ENCODE data around the gene MEGF11.
A peak's percentile ranks its signal among the peaks of the same experiment; 100 is the strongest.

MEGF11 gene

DNA sequence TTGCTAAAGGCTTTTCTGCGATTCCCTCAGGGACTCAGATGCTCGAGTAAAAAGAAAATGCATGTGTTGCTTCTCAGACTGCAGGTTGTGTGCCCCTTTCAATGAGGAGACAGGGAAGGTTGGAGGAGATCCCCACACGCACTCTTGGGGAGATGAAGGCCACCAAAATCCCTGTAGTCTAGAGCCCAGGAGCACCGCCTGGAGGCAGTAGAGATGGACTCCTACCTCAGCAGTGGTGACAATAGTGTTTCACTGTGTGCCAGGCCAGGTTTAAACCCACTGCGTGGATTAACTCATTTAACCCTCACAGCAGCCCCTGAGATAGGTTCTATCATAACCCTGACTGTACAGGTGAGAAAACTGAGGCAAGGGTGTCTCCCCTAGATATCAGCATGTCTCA lies 15.2 kb downstream of the MEGF11 start:
- DNase-seq = no peak

DNA sequence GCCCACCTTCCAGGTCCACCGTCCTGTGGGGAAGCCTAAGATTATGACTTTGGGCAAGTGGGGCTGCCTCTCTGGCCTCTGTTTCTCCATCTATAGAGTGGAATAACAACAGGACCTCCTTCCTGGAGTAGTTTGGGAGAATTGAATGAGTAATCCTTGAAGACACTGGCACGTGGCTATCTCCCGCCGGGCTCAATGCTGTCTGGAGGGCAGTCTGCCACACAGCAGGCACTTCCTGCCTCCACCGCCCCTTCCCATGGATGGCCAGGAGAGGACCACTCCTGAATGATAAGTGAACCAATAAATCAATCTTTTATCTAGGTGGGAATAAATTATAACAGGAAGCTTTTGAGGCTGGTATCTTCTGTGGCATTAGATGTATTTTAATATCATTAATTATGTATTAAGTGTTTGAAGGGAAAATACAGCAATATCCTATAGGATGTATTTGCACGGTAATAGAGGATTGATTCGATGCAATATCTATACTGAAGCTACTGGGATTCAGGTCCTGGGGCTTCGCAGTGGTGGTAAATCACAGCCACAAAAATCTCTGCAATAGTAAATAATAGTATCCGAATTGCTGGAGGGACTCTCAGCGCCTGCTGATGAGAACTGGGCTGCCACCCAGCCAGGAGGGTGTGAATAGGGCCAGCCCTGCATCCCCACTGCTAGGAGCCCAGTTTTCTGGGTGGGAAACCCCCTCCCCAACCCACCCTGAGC lies 15.9 kb downstream of the MEGF11 start:
- no peak for DNase-seq

DNA sequence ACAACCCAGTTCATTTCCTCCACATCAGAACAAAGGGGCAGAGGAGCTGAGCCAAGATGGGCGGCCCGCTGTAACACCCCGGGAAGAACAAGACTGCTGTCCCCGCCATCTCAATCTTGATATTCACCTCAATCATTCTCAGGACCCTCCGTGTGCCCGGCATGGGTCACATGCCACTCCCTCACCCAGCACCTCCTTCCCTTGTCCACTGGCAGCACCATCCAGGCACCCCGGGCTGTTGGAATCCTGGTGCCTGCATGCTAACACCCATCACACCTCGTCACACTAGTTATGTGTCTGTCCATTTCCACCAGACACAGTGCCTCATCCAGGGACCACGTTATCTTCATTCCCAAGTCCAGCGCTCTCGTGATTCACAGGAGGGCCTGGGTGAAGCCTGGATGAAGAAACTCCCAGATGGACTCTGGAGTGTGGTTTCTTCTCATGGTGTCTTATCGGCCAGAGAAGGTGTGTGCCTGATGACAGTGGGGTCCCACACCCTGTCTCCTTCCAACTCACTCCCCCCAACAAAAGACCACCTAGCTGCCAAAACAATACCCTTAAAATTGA lies 16.7 kb downstream of the MEGF11 start:
- no peak for DNase-seq

DNA sequence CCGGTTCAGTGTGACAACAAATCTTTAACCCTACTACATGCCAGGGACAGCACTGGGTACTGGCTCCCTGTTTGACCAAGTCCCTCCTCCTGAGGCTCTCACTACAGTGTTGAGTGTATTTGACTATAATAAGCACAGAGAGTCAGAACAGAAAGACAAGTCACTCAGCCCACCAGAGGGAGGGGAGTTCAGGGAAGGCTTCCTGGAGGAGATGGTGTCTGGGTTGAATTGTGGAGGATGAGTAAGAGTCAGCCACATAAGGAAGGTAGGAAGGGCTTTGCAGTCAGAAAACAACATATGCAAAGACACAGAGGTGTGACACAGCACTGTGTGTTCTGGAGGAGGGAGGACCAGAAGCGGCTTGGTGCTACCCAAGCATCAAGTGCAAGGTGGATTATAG lies 17.7 kb downstream of the MEGF11 start:
- no peak for DNase-seq

DNA sequence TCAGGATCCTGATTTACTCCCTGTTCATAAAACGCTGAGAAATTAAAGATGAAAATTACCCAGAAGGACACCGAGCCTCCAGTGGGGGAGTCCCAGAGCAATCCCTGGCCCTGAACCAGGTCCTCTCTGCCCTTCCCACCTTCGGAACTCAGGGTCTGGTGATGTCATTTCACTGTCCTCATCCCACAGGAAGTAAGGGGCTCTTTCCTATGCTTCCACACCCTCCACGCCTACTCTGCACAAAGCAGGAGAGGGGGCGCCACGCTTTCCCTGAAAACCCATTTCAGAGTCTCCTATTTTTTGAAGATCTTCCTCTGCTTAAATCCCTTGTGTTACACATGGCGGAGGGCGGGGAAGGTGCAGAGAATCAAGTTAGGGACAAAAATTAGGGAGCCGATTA lies 18.8 kb downstream of the MEGF11 start:
- no peak for DNase-seq

DNA sequence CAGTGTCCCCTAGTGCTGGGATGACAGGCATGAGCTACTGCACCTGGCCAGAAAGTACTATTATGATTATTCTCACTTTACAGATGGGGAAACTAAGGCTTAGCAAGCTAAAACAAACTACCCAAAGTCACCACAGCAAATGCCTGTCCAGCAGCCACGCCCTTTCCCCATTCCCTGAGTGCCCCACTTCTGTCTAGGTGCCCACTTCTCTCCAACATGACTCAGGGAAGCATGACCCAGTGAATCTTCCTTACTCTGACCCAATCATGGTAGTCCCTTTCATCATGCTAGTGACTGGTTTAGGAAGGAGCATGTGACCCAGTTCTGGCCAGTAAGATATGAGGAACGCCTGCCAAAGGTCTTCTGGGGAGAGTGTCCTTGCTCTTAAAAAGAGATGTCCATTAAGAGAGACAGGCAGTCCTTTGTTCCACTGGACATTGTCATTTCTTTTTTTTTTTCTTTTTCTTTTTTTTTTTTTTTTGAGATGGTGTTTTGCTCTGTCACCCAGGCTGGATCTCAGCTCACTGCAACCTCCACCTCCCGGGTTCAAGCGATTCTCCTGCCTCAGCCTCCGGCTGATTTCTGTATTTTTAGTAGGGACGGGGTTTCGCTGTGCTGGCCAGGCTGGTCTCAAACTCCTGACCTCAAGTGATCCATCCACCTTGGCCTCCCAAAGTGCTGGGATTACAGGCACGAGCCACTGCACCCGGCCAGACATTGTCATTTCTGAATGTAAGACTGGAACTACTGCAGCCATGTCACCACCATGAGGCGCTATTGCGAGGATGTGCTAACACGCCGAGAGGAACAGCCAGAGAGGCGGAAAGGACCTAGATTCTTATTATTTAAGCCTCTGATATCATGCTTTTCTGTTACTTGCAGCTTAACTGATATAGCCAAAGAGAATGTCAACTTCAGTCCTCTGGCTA lies 19.8 kb downstream of the MEGF11 start:
- DNase-seq = peak; percentile 16

DNA sequence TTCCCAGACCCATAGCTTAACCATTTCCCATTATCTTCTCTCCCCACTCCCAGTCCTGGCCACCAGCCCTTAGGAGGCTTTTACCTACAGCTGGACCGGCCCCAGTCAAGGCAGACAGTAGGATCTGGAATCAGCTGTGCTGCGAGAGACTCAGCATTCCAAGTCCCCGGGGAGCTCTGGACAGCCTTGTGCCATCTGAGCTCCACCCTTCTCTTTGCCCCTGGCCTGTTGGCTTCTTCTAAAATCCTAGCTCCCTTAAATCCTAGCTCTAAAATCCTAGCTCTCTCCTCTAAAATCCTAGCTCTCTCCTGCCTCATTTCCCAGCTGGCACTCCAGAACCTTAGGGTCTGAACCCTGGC lies 21.3 kb downstream of the MEGF11 start:
- no peak for DNase-seq

DNA sequence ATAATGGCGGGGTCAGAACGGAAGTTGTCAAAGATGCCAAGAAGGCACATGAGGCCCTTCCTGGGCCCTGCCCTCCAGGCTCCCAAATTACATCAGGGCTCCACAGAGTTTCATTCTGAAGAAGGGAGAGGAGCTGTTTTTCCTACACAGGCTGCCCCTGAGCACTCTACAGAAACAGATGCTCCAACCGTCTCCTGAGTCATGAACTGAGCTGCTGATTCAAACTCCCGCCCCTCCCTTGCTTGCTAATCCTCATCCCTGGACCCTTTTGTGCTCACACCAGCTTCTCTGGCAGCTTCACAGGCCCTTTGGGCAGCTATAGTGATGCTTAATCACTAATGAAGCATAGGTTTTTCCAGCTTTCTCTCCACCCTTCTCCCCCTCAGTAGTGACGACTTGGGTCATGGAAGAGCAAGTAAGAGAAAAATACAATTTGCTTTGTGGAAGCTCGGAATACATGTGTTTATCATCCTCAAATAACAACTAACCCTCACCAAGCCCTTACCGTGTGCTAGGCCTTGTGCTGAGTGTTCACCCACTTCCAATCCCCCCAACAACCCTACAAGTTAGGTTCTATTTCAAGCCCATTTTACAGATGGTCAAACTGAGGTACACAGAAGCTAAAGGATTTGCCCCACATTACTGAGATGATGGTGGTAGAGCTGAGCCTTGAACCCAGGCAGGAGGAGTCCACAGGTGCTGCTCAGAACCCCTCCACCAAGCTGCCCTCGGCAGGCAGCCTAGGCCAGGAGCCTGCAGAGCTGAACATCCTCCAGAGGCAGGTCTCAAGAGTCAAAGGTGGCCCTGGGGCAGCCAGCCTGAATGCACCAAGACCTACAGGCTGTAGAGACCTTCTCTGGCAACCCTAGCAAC lies 21.9 kb downstream of the MEGF11 start:
- DNase-seq = peak; percentile 10

DNA sequence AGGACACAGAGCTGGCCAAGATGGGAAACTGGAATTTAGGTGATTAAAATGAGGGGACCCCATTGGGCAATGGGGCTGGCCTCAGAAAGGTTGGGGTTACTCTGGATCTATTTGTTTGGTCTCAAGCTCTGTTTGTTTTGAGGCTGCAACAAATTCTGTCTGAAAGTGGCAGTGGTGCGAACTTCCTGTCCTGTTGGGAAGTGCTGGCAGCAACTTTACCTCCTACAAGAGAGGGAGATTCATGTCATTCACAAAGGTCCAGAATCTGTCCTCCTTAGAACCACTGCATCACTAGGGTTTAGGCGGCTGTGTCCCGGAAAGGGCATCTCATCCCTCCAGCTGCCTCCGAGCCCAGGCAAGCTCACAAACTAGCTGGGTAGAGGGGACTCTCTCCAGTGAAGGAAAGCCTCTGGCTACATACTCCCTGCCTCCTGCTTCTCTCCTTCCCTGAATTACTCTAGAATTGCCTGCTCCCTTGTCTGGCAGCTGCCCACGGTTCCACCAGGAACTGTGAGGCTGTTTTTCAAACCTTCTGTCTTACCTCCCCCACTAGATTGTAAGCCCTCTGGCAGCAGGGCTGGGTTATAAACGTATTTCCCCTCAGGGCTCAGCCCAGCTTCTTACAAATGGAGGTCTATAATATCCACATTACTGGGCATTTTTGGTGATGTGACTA lies 23.6 kb downstream of the MEGF11 start:
- no peak for DNase-seq

DNA sequence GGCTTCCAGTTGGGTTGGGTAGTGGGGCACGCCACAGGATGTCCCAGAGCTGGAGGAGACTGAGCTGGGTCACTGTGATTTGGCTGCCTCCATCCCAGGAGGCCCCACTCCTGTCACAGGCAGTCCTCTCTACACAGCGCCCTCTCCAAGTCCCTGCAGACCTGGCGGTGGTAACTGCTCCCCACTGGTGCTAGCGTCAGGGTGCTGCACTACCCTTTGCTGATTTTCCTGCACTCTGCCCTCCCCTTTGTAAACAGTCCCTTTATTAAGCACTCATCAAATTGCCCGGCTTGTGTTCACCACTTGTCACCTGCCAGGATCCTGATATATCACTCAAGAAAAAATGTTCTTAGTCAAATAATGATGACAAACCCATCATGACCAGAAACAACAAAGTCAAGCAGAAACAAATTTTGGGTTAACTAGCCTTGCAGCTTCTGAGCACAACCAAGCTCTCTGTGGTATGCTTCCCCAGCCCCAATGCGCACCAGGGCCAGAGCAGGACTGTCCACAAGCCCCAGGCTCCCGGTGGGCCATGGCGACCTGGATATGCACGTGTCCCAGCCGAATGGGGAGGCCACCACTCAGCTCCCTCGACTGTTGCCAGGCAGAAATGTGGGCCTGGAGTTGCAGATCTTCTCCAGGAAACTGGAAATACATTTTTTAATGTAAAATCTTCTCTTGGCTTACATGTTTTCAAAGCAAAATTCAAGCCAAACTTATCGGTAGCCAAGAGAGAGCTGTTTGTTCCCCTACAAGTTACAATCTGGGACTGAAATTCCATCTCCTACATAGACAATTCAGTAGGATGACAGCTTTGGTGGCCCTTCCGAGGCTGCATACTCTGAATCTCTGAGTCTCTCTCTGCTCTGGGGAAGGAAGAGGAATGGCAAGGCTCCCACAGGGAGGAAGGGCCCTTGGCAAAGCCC lies 24.5 kb downstream of the MEGF11 start:
- DNase-seq = no peak

DNA sequence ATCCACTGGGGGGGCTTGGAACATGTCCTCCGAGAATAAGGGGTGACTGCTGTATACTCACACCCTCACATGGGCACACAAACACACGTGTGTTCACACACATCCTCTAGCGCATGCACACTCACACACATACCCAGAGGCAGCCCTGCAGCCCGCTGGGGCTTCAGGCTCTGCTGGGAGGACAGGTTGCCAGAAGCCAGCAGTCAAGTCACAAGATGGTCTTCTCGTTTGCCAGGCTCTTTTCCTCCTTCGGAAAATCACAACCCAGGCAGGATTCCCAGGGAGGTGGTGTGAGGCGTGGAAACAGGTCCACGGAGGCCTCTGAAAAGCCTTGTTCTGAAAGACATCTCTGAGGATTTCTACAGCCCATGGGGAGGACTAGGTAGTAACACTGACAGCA lies 26.8 kb downstream of the MEGF11 start:
- DNase-seq = no peak

DNA sequence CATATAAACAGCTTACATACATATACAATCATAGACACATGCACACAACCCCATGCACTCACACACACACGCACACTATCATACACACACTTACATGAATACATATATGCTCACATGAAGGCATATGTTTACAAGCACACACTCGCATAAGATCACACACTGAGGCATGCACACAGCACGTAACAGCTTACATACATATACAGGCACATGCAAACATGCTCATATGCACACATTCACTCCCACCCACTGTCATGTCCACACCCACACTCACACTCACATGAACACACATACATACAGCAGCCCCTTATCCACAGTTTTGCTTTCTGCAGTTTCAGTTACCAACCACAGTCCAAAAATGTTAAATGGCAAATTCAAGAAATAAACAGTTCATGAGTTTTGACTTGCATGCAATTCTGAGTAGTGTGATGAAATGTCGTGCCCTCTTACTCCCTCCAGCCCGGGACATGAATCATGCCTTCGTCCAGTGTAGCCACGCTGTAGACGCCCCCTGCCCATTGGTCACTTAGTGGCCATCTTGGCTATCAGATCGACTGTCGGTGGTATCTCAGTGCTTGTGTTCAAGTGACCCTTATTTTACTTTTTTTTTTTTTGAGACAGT lies 27.8 kb downstream of the MEGF11 start:
- DNase-seq = no peak

DNA sequence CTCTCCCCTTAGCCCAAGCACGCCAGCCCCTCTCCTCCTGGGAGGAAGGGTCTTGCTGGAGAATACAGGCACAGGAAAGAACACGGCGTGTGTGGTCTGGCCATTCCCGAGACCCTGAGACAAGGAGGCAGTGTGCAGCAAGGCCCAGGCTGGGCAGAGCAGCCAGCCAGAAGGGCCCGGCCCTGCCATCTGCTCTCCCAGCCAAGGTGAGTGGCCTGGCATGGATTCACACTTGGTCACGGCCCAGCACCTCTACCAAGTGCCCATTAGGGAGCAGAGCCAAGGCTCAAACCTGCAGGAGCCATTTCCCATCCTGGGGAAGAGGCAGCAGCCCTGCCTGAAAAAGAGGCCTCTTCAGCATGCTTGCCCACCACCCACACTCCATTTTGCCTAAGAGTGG lies 28.6 kb downstream of the MEGF11 start:
- DNase-seq = no peak

DNA sequence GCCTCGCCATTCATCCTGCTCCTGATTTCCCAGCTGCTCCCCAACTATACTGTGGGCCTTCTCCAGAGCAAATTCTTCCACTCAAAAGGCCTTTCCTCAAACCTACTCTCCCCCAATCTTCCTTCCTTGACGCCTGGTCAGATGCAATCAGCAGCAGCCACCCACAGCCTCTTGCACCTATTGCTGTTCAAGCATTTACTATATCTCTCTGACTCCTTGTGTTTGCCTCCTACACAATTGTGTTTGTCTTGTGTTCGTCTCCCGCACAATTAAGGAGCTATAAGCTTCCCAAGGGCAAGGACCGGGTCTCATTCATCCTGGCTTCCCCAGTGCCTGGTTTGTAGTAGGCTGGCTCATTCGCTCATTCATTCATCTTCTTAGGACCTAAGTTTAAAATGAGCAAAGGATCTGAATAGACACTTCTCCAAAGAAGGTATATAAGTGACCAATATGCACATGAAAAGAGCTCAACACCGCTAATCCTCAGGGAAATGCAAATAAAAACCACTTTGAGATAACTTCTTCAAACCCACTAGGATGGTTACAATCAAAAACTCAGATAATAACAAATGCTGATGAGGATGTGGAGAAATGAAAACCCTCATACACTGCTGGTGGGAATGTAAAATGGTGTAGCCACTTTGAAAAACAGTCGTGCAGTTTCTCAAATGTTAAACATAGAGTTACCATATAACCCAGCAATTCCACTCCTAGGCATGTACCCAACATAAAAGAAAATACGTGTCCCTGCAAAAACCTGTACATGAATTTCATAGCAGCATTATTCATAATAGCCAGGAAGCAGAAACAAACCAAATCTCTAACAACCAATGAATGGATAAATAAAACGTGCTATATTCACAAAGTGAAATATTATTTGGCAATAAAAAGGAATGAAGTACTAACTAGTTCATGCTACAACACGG lies 31.0 kb downstream of the MEGF11 start:
- DNase-seq = no peak

DNA sequence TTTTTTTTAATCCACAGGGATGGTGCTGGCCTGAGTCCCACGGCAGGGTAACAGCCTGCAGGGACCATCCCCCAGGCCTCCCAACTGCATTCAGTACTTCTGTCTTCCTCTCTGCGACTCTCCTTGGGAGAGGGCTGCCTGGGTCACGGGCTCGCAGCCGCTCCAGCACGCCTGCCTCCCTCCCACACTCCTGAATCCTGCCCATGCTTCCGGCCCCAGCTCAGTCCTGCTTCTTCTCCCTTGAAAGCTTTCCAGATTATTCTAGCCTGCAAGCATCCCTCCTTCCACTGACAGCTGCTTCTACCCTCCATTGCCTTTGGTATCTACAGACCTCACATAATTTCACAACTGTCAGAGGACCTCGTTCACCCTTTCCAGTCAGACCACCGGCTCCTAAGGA lies 32.4 kb downstream of the MEGF11 start:
- DNase-seq = no peak

DNA sequence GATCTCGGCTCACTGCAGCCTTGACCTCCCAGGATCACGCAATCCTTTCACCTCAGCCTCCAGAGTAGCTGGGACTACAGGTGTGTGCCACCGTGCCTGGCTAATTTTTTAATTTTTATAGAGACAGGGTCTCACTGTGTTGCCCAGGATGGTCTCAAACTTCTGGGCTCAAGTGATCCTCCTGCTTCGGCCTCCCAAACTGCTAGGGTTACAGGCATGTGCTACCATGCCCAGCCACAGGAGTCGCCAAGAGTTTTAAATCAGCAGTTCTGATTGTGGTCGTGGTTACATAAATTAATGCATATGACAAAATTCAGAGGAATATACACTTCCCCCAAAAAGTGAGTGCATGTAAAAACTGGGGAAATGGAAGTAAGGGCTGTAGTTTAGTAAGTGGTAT lies 32.9 kb downstream of the MEGF11 start:
- DNase-seq = no peak

DNA sequence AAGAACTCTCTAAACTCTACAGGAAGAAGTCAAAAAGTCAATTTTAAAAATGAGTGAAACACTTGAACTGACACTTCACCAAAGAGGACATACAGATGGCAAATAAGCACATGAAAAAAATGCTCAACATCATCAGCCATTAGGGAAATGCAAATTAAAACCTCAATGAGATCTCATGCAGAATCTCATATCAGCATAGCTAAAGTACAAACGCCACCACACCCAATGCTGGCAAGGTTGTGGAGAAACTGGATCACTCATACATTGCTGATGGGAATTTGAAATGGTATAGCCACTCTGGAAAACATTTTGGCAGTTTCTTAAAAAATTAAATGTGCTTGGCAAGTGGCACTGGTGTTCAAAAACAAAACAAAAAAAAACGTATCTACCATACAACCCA lies 34.2 kb downstream of the MEGF11 start:
- DNase-seq = no peak

DNA sequence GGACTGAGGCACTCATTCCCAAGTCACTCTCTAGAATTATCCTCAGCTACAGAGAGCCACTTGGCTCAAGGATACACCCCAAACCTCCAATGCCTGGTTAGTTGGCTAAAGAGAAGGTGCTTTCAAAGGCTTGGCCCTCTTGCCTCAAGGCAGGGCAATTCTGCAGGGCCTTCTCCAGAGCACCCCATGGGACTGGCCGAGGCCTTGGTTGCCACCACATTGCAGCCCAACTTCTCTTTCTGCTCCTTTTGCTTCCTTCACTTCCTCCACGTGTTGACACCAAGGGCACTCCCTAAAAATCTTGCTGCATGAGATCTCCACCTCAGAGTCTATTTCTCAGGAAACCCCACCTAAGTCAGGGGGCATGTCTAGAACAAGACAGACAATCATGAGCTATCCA lies 36.7 kb downstream of the MEGF11 start:
- no peak for DNase-seq

DNA sequence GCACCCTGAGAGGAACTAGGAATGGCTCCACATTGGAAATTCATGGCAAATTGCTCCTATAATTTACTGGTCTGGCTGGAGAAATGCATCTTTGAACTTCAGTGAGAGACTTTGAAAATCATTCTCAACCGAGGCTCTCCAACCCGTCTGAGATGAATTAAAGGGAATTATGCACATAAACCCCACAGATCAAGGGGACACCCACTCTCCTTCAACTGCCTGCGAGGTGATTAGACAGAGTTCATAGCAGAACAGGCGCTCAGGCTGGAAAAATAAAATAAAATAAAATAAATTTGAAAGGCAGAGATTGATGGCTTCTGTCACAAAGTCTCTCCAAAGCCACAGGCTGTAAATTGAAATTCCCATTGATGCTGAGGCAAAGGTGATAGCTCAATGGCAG lies 37.7 kb downstream of the MEGF11 start:
- no peak for DNase-seq
